GM12873 (cell line): Measurements from ENCODE around the gene DPH6.

ENCODE experiments used
- CTCF ChIP-seq: IDR thresholded peaks from 2 replicates; pipeline ENCODE4 v1.5.1; 2012; ENCODE audit warnings: low read depth, mild to moderate bottlenecking, moderate library complexity, low read length, control low read depth; ENCODE audit not compliant: insufficient read depth; ENCODE audit errors: missing control alignments

Gene DPH6

GRCh38 chr15:35499723-35500122, 46.2 kb downstream of the DPH6 start:
- TF ChIP-seq CTCF: no peak

- TF ChIP-seq CTCF: no peak
These were observed 49.4 kb downstream of the DPH6 start for GRCh38 chr15:35496585-35496984.

- TF ChIP-seq CTCF: no peak
These were observed 50.9 kb downstream of the DPH6 start for GRCh38 chr15:35495080-35495479.

- TF ChIP-seq CTCF: no peak
These were observed 54.0 kb downstream of the DPH6 start for GRCh38 chr15:35491999-35492398.

GRCh38 chr15:35491173-35491572, 54.8 kb downstream of the DPH6 start:
- TF ChIP-seq CTCF: no peak

- no peak for TF ChIP-seq CTCF
These were observed 55.5 kb downstream of the DPH6 start for GRCh38 chr15:35490511-35490910.

GRCh38 chr15:35487417-35487816, 58.5 kb downstream of the DPH6 start:
- no peak for TF ChIP-seq CTCF
